ENCODE data around the gene CLEC1A. TPM values are rescaled to one million over a fixed set of nuclear protein-coding genes. Genes with fewer than 3 reads are reported as not detected.

The CLEC1A gene
- total RNA-seq, 2 donors from 2014 or later = 0.93 to 2.8 TPM

- H3K4me1 ChIP-seq = no peaks in the 10 kb centered on the region
- no peaks in the 10 kb centered on the region for H3K9me3 ChIP-seq
- DNase-seq (ENCODE audit: low spot score) = no peak
- no peak overlapping the region for H3K27ac ChIP-seq
- TF ChIP-seq CTCF (IDR thresholded peaks at IDR 0.05) = no peak
- no peaks in the 10 kb centered on the region for H3K27me3 ChIP-seq
- H3K36me3 ChIP-seq = no peaks in the 10 kb centered on the region
- no peak overlapping the region for H3K4me3 ChIP-seq
These were observed 15.1 kb upstream of the CLEC1A start for GRCh38 chr12:10113920-10114319.

GRCh38 chr12:10113075-10113474, 14.3 kb upstream of the CLEC1A start:
- Histone ChIP-seq H3K9me3 (no peaks in the 10 kb centered on the region), H3K27ac (no peak overlapping the region), H3K4me1 (no peaks in the 10 kb centered on the region), H3K36me3 (no peaks in the 10 kb centered on the region), H3K27me3 (no peaks in the 10 kb centered on the region), H3K4me3 (no peak overlapping the region)
- TF ChIP-seq CTCF (IDR thresholded peaks at IDR 0.05) = no peak
- no peak for DNase-seq (ENCODE audit: low spot score)

- no peaks in the 10 kb centered on the region for H3K27me3 ChIP-seq
- no peak for TF ChIP-seq CTCF (IDR thresholded peaks at IDR 0.05)
- no peak overlapping the region for H3K27ac ChIP-seq
- no peaks in the 10 kb centered on the region for H3K9me3 ChIP-seq
- H3K36me3 ChIP-seq = no peaks in the 10 kb centered on the region
- H3K4me1 ChIP-seq = no peaks in the 10 kb centered on the region
- no peak overlapping the region for H3K4me3 ChIP-seq
- no peak for DNase-seq (ENCODE audit: low spot score)
These were observed 12.7 kb upstream of the CLEC1A start for GRCh38 chr12:10111451-10111850.

GRCh38 chr12:10110256-10110844, 11.6 kb upstream of the CLEC1A start:
- no peak for DNase-seq (ENCODE audit: low spot score)
- H3K27me3 ChIP-seq = no peaks in the 10 kb centered on the region
- no peaks in the 10 kb centered on the region for H3K4me1 ChIP-seq
- no peak for TF ChIP-seq CTCF (IDR thresholded peaks at IDR 0.05)
- no peak overlapping the region for H3K27ac ChIP-seq
- H3K4me3 ChIP-seq = no peak overlapping the region
- no peaks in the 10 kb centered on the region for H3K9me3 ChIP-seq
- no peaks in the 10 kb centered on the region for H3K36me3 ChIP-seq

- Histone ChIP-seq H3K36me3 (no peaks in the 10 kb centered on the region), H3K4me1 (peaks cover 0 to 14% of the 10 kb centered on the region in 2 donors), H3K27me3 (no peaks in the 10 kb centered on the region), H3K9me3 (no peaks in the 10 kb centered on the region), H3K27ac (no peak overlapping the region), H3K4me3 (no peak overlapping the region)
- DNase-seq (ENCODE audit: low spot score) = no peak
- TF ChIP-seq CTCF (IDR thresholded peaks at IDR 0.05) = no peak
These were observed 3.5 kb upstream of the CLEC1A start for GRCh38 chr12:10102322-10102721.

- TF ChIP-seq CTCF (IDR thresholded peaks at IDR 0.05) = no peak
- no peak overlapping the region for H3K27ac ChIP-seq
These were observed 2.9 kb upstream of the CLEC1A start for GRCh38 chr12:10101648-10102220.

More at GRCh38 chr12:10101648-10102220, 2.9 kb upstream of the CLEC1A start:
- Histone ChIP-seq H3K27me3 (no peaks in the 10 kb centered on the region), H3K4me3 (no peak overlapping the region), H3K4me1 (peaks cover 0 to 14% of the 10 kb centered on the region in 2 donors), H3K36me3 (no peaks in the 10 kb centered on the region), H3K9me3 (no peaks in the 10 kb centered on the region)
- DNase-seq (ENCODE audit: low spot score) = no peak

Measured in right atrium auricular region (tissue), 2 donors.